ENCODE results near the gene ATP10D.

The ATP10D gene

DNA sequence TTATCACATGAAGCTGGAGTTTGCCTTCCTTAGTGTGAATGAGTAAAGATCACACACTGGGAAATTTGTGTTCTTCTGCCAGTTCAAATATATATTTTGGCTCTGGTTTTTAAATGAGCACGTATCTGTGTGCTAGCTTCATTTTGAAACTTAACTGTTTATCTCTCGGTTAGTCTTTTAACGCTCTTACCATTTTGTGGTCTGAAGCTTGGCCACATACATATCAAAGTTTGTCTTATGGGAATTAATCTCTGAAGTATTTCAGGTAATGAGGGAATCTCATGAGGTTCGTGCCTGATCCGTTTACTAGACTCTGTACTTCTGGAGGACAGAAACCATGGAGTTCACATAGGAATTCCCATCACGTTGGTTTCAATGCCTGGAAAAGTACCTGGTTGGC is 13.8 kb downstream of the ATP10D start:
- no peak overlapping the region for H3K4me3 ChIP-seq (ENCODE audit: low read length)
- no peak for DNase-seq (ENCODE audit: low read depth)
- TF ChIP-seq, protein P1, sequence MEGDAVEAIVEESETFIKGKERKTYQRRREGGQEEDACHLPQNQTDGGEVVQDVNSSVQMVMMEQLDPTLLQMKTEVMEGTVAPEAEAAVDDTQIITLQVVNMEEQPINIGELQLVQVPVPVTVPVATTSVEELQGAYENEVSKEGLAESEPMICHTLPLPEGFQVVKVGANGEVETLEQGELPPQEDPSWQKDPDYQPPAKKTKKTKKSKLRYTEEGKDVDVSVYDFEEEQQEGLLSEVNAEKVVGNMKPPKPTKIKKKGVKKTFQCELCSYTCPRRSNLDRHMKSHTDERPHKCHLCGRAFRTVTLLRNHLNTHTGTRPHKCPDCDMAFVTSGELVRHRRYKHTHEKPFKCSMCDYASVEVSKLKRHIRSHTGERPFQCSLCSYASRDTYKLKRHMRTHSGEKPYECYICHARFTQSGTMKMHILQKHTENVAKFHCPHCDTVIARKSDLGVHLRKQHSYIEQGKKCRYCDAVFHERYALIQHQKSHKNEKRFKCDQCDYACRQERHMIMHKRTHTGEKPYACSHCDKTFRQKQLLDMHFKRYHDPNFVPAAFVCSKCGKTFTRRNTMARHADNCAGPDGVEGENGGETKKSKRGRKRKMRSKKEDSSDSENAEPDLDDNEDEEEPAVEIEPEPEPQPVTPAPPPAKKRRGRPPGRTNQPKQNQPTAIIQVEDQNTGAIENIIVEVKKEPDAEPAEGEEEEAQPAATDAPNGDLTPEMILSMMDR (conservative IDR thresholded peaks at IDR 0.05; ENCODE audit: low read length) = no peak

DNA sequence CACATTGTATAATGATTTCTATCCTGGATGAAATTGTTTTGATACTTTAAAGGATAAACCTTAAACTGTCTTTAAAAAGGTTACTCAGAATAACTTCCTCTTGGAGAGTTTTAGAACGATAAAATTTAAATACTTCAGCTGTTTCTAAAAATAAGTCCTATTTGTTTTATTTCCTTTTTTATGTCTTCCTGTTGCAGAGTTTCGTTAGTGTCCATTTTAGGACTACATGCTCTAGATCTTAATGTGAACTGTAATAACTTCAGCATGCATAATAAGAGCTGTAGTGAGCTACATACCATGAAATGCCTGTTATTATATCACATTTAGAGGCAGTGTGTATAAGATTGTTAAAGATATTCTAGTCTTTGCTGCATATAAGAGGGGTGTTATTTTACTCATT is 14.6 kb downstream of the ATP10D start:
- no peak overlapping the region for H3K4me3 ChIP-seq (ENCODE audit: low read length)
- DNase-seq (ENCODE audit: low read depth) = no peak
- TF ChIP-seq, protein P1 (conservative IDR thresholded peaks at IDR 0.05; ENCODE audit: low read length) = no peak

DNA sequence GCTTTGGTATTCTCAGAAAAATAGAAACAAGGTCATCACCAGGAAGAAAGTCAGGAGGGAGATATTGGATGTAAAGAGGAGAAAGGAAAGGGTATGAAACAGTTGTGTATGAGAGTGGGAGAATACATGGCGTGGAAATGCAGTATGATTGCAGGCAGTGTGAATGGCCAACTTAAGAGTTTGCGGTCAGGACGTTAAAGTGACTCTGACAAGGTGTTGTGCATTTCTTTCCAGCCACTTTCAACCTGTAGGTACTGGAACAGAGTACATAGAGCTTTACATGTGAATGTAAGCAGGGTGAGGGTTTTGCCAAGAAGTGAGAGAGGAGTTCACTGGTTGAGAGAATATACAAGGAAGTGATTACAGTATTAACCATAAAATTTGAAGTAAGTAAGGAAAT is 15.7 kb downstream of the ATP10D start:
- DNase-seq (ENCODE audit: low read depth) = no peak
- TF ChIP-seq, protein P1 (conservative IDR thresholded peaks at IDR 0.05; ENCODE audit: low read length) = no peak
- no peak overlapping the region for H3K4me3 ChIP-seq (ENCODE audit: low read length)

- DNase-seq (ENCODE audit: low read depth) = no peak
- H3K4me3 ChIP-seq (ENCODE audit: low read length) = no peak overlapping the region
These were observed 20.1 kb downstream of the ATP10D start for GRCh38 chr4:47505147-47505546.

DNA sequence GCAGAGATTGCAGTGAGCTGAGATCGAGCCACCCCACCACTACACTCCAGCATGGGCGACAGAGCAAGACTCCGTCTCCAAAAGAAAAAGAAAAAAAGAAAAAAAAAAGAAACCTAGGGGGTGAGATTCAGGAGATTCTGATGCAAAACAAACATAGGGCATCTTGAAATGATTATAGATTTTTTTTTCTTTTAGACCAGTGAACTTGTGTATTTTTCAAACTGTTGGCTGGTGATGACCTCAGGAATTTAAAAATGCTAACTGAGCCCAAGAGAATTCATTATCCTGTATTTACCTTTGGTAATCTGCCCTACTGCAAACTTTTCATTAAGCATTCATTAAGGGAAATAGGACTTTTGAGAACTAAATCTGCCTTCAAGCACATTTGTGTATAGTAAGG is 20.6 kb downstream of the ATP10D start:
- TF ChIP-seq, protein P1 (conservative IDR thresholded peaks at IDR 0.05; ENCODE audit: low read length) = no peak

More at GRCh38 chr4:47505147-47505546, 20.1 kb downstream of the ATP10D start:
- TF ChIP-seq, protein P1 (conservative IDR thresholded peaks at IDR 0.05; ENCODE audit: low read length) = no peak

DNA sequence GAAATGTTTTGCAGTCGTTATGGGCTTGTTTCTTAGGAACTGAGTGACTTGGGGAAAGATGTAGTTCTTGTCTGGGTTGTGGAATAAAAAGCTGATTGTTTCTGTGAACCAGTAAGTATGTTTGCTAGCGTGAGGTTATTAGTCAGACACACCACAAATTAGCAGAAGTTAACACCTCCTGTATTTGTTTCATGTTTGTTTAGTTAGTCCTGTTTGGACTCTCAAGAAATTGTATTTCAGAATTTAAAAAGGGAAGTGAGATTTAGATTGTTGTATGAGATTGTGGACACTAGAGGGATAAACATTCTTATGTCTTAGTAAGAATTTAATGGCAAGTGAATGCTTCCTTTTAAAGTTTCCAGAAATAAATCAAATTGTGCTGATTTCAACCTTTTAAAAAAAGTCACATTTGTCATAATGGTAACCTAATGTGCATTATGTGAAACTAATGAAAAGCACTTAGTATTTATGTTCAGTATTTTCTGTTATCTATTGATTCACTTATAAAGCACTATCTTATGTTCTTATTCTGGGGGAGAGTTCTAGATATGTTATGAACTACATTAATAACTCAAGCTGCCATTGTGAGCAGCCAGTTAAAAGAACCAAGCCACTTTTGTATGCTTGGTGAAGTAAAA is 25.6 kb downstream of the ATP10D start:
- peak; percentile 55 for DNase-seq (ENCODE audit: low read depth)
- TF ChIP-seq, protein P1 (conservative IDR thresholded peaks at IDR 0.05; ENCODE audit: low read length) = peak; percentile 51
- H3K4me3 ChIP-seq (ENCODE audit: low read length) = no peak overlapping the region

More for the DNA sequence above, 20.6 kb downstream of the ATP10D start:
- peak; percentile 75 for DNase-seq (ENCODE audit: low read depth)
- no peak overlapping the region for H3K4me3 ChIP-seq (ENCODE audit: low read length)

GRCh38 chr4:47513461-47513860 is 28.4 kb downstream of the ATP10D start:
- TF ChIP-seq, protein P1 (conservative IDR thresholded peaks at IDR 0.05; ENCODE audit: low read length) = no peak
- H3K4me3 ChIP-seq (ENCODE audit: low read length) = no peak overlapping the region
- no peak for DNase-seq (ENCODE audit: low read depth)
